ENCODE measurements around the gene HELT.

The HELT gene

GRCh38 chr4:185035284-185035683, 17.0 kb downstream of the HELT start:
- ChIA-PET POLR2A (no interaction called here), CTCF (interaction anchor here (1.2 kb wide), 1 partner anchor 149 kb away, joined by 3 read pairs; no protein-coding TSS in a partner anchor)
- Histone ChIP-seq H3K36me3 (ENCODE audit: control insufficient read depth in 2 of 2, insufficient read depth in 1 of 2, low read length in 2 of 2) (no peaks in the 10 kb centered on the region), H3K27ac (ENCODE audit: extremely low read depth, low read depth, low read length) (no peak overlapping the region), H3K4me1 (ENCODE audit: control insufficient read depth, insufficient read depth, low read length) (no peaks in the 10 kb centered on the region), H3K4me3 (ENCODE audit: low read depth, low read length) (no peak overlapping the region), H3K9me3 (ENCODE audit: control insufficient read depth, insufficient read depth, low read depth, low read length) (no peaks in the 10 kb centered on the region)
- TF ChIP-seq ZNF548 (tag by site-specific recombination; IDR thresholded peaks at IDR 0.05) (no peak), ZNF10 (tag by site-specific recombination; IDR thresholded peaks at IDR 0.05) (no peak), KLF1 (tag by site-specific recombination; IDR thresholded peaks at IDR 0.05) (no peak), ZNF132 (tag by site-specific recombination; IDR thresholded peaks at IDR 0.05; ENCODE audit: borderline replicate concordance) (no peak), EGR2 (tag by site-specific recombination; IDR thresholded peaks at IDR 0.05; ENCODE audit: low read depth) (no peak), ZNF558 (tag by site-specific recombination; IDR thresholded peaks at IDR 0.05) (no peak), ZNF248 (tag by site-specific recombination; IDR thresholded peaks at IDR 0.05) (no peak), PRDM1 (tag by site-specific recombination; IDR thresholded peaks at IDR 0.05) (no peak), ZNF184 (tag by site-specific recombination; IDR thresholded peaks at IDR 0.05) (no peak), ZNF394 (tag by site-specific recombination; IDR thresholded peaks at IDR 0.05; ENCODE audit: borderline replicate concordance) (no peak), ZSCAN16 (tag by site-specific recombination; IDR thresholded peaks at IDR 0.05) (no peak), ZNF654 (tag by site-specific recombination; IDR thresholded peaks at IDR 0.05; ENCODE audit: low read depth) (no peak), ZNF473 (tag by site-specific recombination; IDR thresholded peaks at IDR 0.05) (no peak), ZNF488 (tag by site-specific recombination; IDR thresholded peaks at IDR 0.05) (no peak), ZNF114 (tag by site-specific recombination; IDR thresholded peaks at IDR 0.05) (no peak), ZNF423 (tag by site-specific recombination; IDR thresholded peaks at IDR 0.05) (no peak), ZNF560 (tag by site-specific recombination; IDR thresholded peaks at IDR 0.05; ENCODE audit: borderline replicate concordance) (no peak)
- TF ChIP-seq, protein P1, sequence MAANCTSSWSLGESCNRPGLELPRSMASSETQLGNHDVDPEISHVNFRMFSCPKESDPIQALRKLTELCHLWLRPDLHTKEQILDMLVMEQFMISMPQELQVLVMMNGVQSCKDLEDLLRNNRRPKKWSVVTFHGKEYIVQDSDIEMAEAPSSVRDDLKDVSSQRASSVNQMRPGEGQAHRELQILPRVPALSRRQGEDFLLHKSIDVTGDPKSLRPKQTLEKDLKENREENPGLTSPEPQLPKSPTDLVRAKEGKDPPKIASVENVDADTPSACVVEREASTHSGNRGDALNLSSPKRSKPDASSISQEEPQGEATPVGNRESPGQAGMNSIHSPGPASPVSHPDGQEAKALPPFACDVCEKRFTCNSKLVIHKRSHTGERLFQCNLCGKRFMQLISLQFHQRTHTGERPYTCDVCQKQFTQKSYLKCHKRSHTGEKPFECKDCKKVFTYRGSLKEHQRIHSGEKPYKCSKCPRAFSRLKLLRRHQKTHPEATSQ (tag by site-specific recombination; IDR thresholded peaks at IDR 0.05): no peak

- Histone ChIP-seq H3K4me3 (ENCODE audit: low read depth, low read length) (no peak overlapping the region), H3K36me3 (ENCODE audit: control insufficient read depth in 2 of 2, insufficient read depth in 1 of 2, low read length in 2 of 2) (no peaks in the 10 kb centered on the region), H3K4me1 (ENCODE audit: control insufficient read depth, insufficient read depth, low read length) (no peaks in the 10 kb centered on the region), H3K27ac (ENCODE audit: extremely low read depth, low read depth, low read length) (no peak overlapping the region), H3K9me3 (ENCODE audit: control insufficient read depth, insufficient read depth, low read depth, low read length) (no peaks in the 10 kb centered on the region)
- POLR2A ChIA-PET: no interaction called here
- CTCF ChIA-PET: interaction anchor here (0.7 to 1.2 kb wide), 2 partner anchors 89 to 148 kb away, joined by 3 read pairs; no protein-coding TSS in a partner anchor
- TF ChIP-seq ZNF2 (tag by site-specific recombination; IDR thresholded peaks at IDR 0.05) (no peak), ZEB2 (tag by site-specific recombination; IDR thresholded peaks at IDR 0.05) (no peak), GLI4 (tag by site-specific recombination; IDR thresholded peaks at IDR 0.05) (no peak), ZNF585B (tag by site-specific recombination; IDR thresholded peaks at IDR 0.05) (no peak), ZNF266 (tag by site-specific recombination; IDR thresholded peaks at IDR 0.05; ENCODE audit: low read depth) (no peak), ZNF701 (tag by site-specific recombination; IDR thresholded peaks at IDR 0.05) (no peak), ZNF600 (tag by site-specific recombination; IDR thresholded peaks at IDR 0.05) (no peak), ZNF561 (tag by site-specific recombination; IDR thresholded peaks at IDR 0.05; ENCODE audit: borderline replicate concordance) (no peak), ZNF416 (tag by site-specific recombination; IDR thresholded peaks at IDR 0.05) (no peak), ZNF785 (tag by site-specific recombination; IDR thresholded peaks at IDR 0.05) (no peak), TCF7L2 (IDR thresholded peaks at IDR 0.05; ENCODE audit: borderline replicate concordance, low read depth, low read length) (no peak), ZFP37 (tag by site-specific recombination; IDR thresholded peaks at IDR 0.05) (no peak), ZNF138 (tag by site-specific recombination; IDR thresholded peaks at IDR 0.05; ENCODE audit: borderline replicate concordance) (no peak), ZBTB8A (tag by site-specific recombination; IDR thresholded peaks at IDR 0.05) (no peak)
- TF ChIP-seq, protein P2, sequence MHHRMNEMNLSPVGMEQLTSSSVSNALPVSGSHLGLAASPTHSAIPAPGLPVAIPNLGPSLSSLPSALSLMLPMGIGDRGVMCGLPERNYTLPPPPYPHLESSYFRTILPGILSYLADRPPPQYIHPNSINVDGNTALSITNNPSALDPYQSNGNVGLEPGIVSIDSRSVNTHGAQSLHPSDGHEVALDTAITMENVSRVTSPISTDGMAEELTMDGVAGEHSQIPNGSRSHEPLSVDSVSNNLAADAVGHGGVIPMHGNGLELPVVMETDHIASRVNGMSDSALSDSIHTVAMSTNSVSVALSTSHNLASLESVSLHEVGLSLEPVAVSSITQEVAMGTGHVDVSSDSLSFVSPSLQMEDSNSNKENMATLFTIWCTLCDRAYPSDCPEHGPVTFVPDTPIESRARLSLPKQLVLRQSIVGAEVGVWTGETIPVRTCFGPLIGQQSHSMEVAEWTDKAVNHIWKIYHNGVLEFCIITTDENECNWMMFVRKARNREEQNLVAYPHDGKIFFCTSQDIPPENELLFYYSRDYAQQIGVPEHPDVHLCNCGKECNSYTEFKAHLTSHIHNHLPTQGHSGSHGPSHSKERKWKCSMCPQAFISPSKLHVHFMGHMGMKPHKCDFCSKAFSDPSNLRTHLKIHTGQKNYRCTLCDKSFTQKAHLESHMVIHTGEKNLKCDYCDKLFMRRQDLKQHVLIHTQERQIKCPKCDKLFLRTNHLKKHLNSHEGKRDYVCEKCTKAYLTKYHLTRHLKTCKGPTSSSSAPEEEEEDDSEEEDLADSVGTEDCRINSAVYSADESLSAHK (tag by site-specific recombination; IDR thresholded peaks at IDR 0.05): no peak
- TF ChIP-seq, protein P3, sequence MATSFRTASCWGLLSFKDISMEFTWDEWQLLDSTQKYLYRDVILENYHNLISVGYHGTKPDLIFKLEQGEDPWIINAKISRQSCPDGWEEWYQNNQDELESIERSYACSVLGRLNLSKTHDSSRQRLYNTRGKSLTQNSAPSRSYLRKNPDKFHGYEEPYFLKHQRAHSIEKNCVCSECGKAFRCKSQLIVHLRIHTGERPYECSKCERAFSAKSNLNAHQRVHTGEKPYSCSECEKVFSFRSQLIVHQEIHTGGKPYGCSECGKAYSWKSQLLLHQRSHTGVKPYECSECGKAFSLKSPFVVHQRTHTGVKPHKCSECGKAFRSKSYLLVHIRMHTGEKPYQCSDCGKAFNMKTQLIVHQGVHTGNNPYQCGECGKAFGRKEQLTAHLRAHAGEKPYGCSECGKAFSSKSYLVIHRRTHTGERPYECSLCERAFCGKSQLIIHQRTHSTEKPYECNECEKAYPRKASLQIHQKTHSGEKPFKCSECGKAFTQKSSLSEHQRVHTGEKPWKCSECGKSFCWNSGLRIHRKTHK (tag by site-specific recombination; IDR thresholded peaks at IDR 0.05): no peak
These were observed 17.7 kb downstream of the HELT start for GRCh38 chr4:185036019-185036418.

All from HEK293 (cell line).